ENCODE results near the gene PREX1.

Gene PREX1

GRCh38 chr20:48626938-48627736 lies 200.7 kb downstream of the PREX1 start:
- DNase-seq (ENCODE audit: low spot score) (peak; percentile 83), ATAC-seq (ENCODE audit: low read depth) (no peak)
- TF ChIP-seq CTCF (IDR thresholded peaks at IDR 0.05; ENCODE audit: poor library complexity, severe bottlenecking): no peak
- Histone ChIP-seq H3K27me3 (ENCODE audit: insufficient read depth, poor library complexity, severe bottlenecking) (no peaks in the 10 kb centered on the region), H3K36me3 (ENCODE audit: low read depth) (no peaks in the 10 kb centered on the region), H3K27ac (ENCODE audit: poor library complexity, severe bottlenecking) (no peak overlapping the region), H3K4me3 (ENCODE audit: severe bottlenecking) (no peak overlapping the region), H3K9me3 (ENCODE audit: severe bottlenecking) (no peaks in the 10 kb centered on the region), H3K4me1 (ENCODE audit: insufficient read depth, poor library complexity, severe bottlenecking) (no peaks in the 10 kb centered on the region)

- Histone ChIP-seq H3K9me3 (ENCODE audit: severe bottlenecking) (no peaks in the 10 kb centered on the region), H3K27ac (ENCODE audit: poor library complexity, severe bottlenecking) (no peak overlapping the region), H3K4me3 (ENCODE audit: severe bottlenecking) (no peak overlapping the region), H3K36me3 (ENCODE audit: low read depth) (no peaks in the 10 kb centered on the region), H3K27me3 (ENCODE audit: insufficient read depth, poor library complexity, severe bottlenecking) (no peaks in the 10 kb centered on the region), H3K4me1 (ENCODE audit: insufficient read depth, poor library complexity, severe bottlenecking) (peaks cover 4% of the 10 kb centered on the region)
- no peak for TF ChIP-seq CTCF (IDR thresholded peaks at IDR 0.05; ENCODE audit: poor library complexity, severe bottlenecking)
- ATAC-seq (ENCODE audit: low read depth): no peak
- peak; percentile 76 for DNase-seq (ENCODE audit: low spot score)
These were observed 201.4 kb downstream of the PREX1 start for GRCh38 chr20:48626226-48626937.

GRCh38 chr20:48625136-48625900 lies 202.5 kb downstream of the PREX1 start:
- Histone ChIP-seq H3K4me1 (ENCODE audit: insufficient read depth, poor library complexity, severe bottlenecking) (peaks cover 13% of the 10 kb centered on the region), H3K4me3 (ENCODE audit: severe bottlenecking) (no peak overlapping the region), H3K36me3 (ENCODE audit: low read depth) (no peaks in the 10 kb centered on the region), H3K27me3 (ENCODE audit: insufficient read depth, poor library complexity, severe bottlenecking) (no peaks in the 10 kb centered on the region), H3K9me3 (ENCODE audit: severe bottlenecking) (no peaks in the 10 kb centered on the region), H3K27ac (ENCODE audit: poor library complexity, severe bottlenecking) (no peak overlapping the region)
- TF ChIP-seq CTCF (IDR thresholded peaks at IDR 0.05; ENCODE audit: poor library complexity, severe bottlenecking): no peak
- DNase-seq (ENCODE audit: low spot score) (no peak), ATAC-seq (ENCODE audit: low read depth) (no peak)

- H3K36me3 ChIP-seq (ENCODE audit: low read depth): no peaks in the 10 kb centered on the region
- H3K27ac ChIP-seq (ENCODE audit: poor library complexity, severe bottlenecking): no peak overlapping the region
- no peak for ATAC-seq (ENCODE audit: low read depth)
- no peaks in the 10 kb centered on the region for H3K9me3 ChIP-seq (ENCODE audit: severe bottlenecking)
- no peak for DNase-seq (ENCODE audit: low spot score)
- no peaks in the 10 kb centered on the region for H3K27me3 ChIP-seq (ENCODE audit: insufficient read depth, poor library complexity, severe bottlenecking)
- no peak for TF ChIP-seq CTCF (IDR thresholded peaks at IDR 0.05; ENCODE audit: poor library complexity, severe bottlenecking)
- H3K4me3 ChIP-seq (ENCODE audit: severe bottlenecking): no peak overlapping the region
- H3K4me1 ChIP-seq (ENCODE audit: insufficient read depth, poor library complexity, severe bottlenecking): peaks cover 15% of the 10 kb centered on the region
These were observed 203.3 kb downstream of the PREX1 start for GRCh38 chr20:48624315-48625020.
